Measurements from ENCODE around the gene SMIM41. TPM values are rescaled to one million over a fixed set of nuclear protein-coding genes. Genes with fewer than 3 reads are reported as not detected.

Gene SMIM41
- total RNA-seq, 4 donors from 2014 or later: 0.64 to 1.5 (median 0.80) TPM; not detected in 1

GRCh38 chr12:52063981-52064649, 15.4 kb upstream of the SMIM41 start:
- no peaks in the 10 kb centered on the region for H3K36me3 ChIP-seq
- TF ChIP-seq POLR2AphosphoS5 (IDR thresholded peaks at IDR 0.05) (no peak), CTCF (IDR thresholded peaks at IDR 0.05) (no peak), POLR2A (IDR thresholded peaks at IDR 0.05) (no peak), EP300 (IDR thresholded peaks at IDR 0.05; ENCODE audit: low read depth) (no peak)
- DNase-seq: peak; percentile 39
- peak overlapping the region; percentile 49 to 75 (median 65) for H3K27ac ChIP-seq
- intact Hi-C loops (cut with DNase I; ENCODE audit: low total_unique reads): no loop called here
- no peaks in the 10 kb centered on the region for H3K9me3 ChIP-seq
- H3K4me3 ChIP-seq: no peak overlapping the region
- WGBS, 2 donors (ENCODE audit: low coverage in 1 of 2): 60 to 68% methylated on average over 3 to 12 of the region's 12 CpGs
- no peaks in the 10 kb centered on the region for H3K27me3 ChIP-seq
- peaks cover 1 to 21% (median 6%) of the 10 kb centered on the region in 4 donors for H3K4me1 ChIP-seq
- in situ Hi-C loops (cut with MboI; ENCODE audit: low pct_ligation_motif_present in 1 of 4, low pct_unique_long_range_greater_than_20kb in 1 of 4, low sequenced_read_pairs in 3 of 4): no loop called here

- H3K9me3 ChIP-seq: no peaks in the 10 kb centered on the region
- no peak overlapping the region for H3K27ac ChIP-seq
- TF ChIP-seq CTCF (IDR thresholded peaks at IDR 0.05) (no peak), EP300 (IDR thresholded peaks at IDR 0.05; ENCODE audit: low read depth) (no peak), POLR2AphosphoS5 (IDR thresholded peaks at IDR 0.05) (no peak), POLR2A (IDR thresholded peaks at IDR 0.05) (no peak)
- no peaks in the 10 kb centered on the region for H3K36me3 ChIP-seq
- peaks cover 16 to 34% (median 19%) of the 10 kb centered on the region in 4 donors for H3K4me1 ChIP-seq
- no peaks in the 10 kb centered on the region for H3K27me3 ChIP-seq
- no peak for DNase-seq
- H3K4me3 ChIP-seq: no peak overlapping the region
- 59 to 71% methylated on average over 3 to 8 of the region's 8 CpGs for WGBS, 2 donors (ENCODE audit: low coverage in 1 of 2)
- intact Hi-C loops (cut with DNase I; ENCODE audit: low total_unique reads): no loop called here
- in situ Hi-C loops (cut with MboI; ENCODE audit: low pct_ligation_motif_present in 1 of 4, low pct_unique_long_range_greater_than_20kb in 1 of 4, low sequenced_read_pairs in 3 of 4): no loop called here
These were observed 13.0 kb upstream of the SMIM41 start for GRCh38 chr12:52066346-52067080.

GRCh38 chr12:52067081-52067374, 12.5 kb upstream of the SMIM41 start:
- Histone ChIP-seq H3K27ac (no peak overlapping the region), H3K4me3 (no peak overlapping the region), H3K9me3 (no peaks in the 10 kb centered on the region), H3K27me3 (no peaks in the 10 kb centered on the region), H3K4me1 (peaks cover 20 to 34% (median 20%) of the 10 kb centered on the region in 4 donors), H3K36me3 (no peaks in the 10 kb centered on the region)
- in situ Hi-C loops (cut with MboI; ENCODE audit: low pct_ligation_motif_present in 1 of 4, low pct_unique_long_range_greater_than_20kb in 1 of 4, low sequenced_read_pairs in 3 of 4) (no loop called here), intact Hi-C loops (cut with DNase I; ENCODE audit: low total_unique reads) (no loop called here)
- no peak for DNase-seq
- TF ChIP-seq POLR2A (IDR thresholded peaks at IDR 0.05) (no peak), CTCF (IDR thresholded peaks at IDR 0.05) (no peak), EP300 (IDR thresholded peaks at IDR 0.05; ENCODE audit: low read depth) (no peak), POLR2AphosphoS5 (IDR thresholded peaks at IDR 0.05) (no peak)
- WGBS, 2 donors (ENCODE audit: low coverage in 1 of 2): 70% methylated on average over 3 of the region's 3 CpGs; no CpG with 5 or more reads in 1 of the 2 donors

- Histone ChIP-seq H3K27ac (peak within 1 kb of the TSS; percentile 85 to 91 (median 88)), H3K36me3 (peaks cover 0 to 6% (median 1%) of the 10 kb centered on the region in 4 donors), H3K27me3 (no peaks in the 10 kb centered on the region), H3K4me3 (peak within 1 kb of the TSS; percentile 83 to 94 (median 89)), H3K4me1 (peaks cover 17 to 21% (median 20%) of the 10 kb centered on the region in 4 donors), H3K9me3 (no peaks in the 10 kb centered on the region)
- in situ Hi-C loops (cut with MboI; ENCODE audit: low pct_ligation_motif_present in 1 of 4, low pct_unique_long_range_greater_than_20kb in 1 of 4, low sequenced_read_pairs in 3 of 4) (no loop called here), intact Hi-C loops (cut with DNase I; ENCODE audit: low total_unique reads) (loop anchor here (1.0 kb wide), 1 partner anchor 32 kb away; no protein-coding TSS in a partner anchor)
- 0% methylated on average over 38 of the region's 60 CpGs; no CpG with 5 or more reads in 1 of the 2 donors for WGBS, 2 donors (ENCODE audit: low coverage in 1 of 2)
- peak; percentile 77 for TF ChIP-seq POLR2A (IDR thresholded peaks at IDR 0.05)
- peak; percentile 48 to 72 (median 54) for TF ChIP-seq CTCF (IDR thresholded peaks at IDR 0.05)
- TF ChIP-seq POLR2AphosphoS5 (IDR thresholded peaks at IDR 0.05): peak; percentile 81 to 86 (median 84)
- peak; percentile 42 for TF ChIP-seq EP300 (IDR thresholded peaks at IDR 0.05; ENCODE audit: low read depth)
- peak; percentile 91 for DNase-seq
These were observed 9.9 kb upstream of the SMIM41 start, which contains the start of gene ATG101 for GRCh38 chr12:52069327-52070184. ATG101 (plus strand) TSS chr12:52069978; CDS start chr12:52073651, 3,673 bp downstream.
